Upper lobe of left lung (tissue), 4 donors: Measurements from ENCODE around the gene OR10T2.

Source experiments
- EP300 ChIP-seq, 4 donors: sonication (generic); formaldehyde crosslinking; IDR thresholded peaks; one replicate each; pipeline ENCODE4 v1.5.1; 2017; ENCODE audit warnings: antibody characterized with exemption in 4 of 4, control low read depth in 2 of 4
- TF ChIP-seq, protein P1 (sequence below), 6 experiments: fragments of 450-650 bp in 4 of 6; fragments of 200-600 bp in 2 of 6; sonication (generic) in 2 of 6; IDR thresholded peaks; one replicate each; pipeline ENCODE4 v1.5.1; 2016 to 2019; ENCODE audit warnings: antibody characterized with exemption in 6 of 6

DNA sequence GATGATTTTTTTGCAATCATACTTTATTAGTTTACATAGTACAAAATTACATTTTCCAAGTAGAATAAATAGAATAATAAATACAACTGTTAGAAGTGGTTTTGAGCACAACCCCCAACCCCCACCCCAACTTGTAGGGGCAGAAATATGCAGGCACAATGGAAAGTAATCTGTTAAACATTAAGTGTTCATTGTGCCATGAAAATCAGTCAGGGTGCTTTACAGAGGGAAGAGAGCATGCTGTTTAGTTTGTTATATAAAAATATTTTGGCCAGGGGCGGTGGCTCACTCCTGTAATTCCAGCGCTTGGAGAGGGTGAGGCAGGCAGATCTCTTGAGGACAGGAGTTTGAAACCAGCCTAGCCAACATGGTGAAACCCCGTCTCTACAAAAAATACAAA lies 2.6 kb downstream of the OR10T2 start:
- TF ChIP-seq EP300 (IDR thresholded peaks at IDR 0.05): no peak
- TF ChIP-seq, protein P1, sequence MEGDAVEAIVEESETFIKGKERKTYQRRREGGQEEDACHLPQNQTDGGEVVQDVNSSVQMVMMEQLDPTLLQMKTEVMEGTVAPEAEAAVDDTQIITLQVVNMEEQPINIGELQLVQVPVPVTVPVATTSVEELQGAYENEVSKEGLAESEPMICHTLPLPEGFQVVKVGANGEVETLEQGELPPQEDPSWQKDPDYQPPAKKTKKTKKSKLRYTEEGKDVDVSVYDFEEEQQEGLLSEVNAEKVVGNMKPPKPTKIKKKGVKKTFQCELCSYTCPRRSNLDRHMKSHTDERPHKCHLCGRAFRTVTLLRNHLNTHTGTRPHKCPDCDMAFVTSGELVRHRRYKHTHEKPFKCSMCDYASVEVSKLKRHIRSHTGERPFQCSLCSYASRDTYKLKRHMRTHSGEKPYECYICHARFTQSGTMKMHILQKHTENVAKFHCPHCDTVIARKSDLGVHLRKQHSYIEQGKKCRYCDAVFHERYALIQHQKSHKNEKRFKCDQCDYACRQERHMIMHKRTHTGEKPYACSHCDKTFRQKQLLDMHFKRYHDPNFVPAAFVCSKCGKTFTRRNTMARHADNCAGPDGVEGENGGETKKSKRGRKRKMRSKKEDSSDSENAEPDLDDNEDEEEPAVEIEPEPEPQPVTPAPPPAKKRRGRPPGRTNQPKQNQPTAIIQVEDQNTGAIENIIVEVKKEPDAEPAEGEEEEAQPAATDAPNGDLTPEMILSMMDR (IDR thresholded peaks at IDR 0.05): no peak
